ENCODE results near the gene MC1R.

Gene MC1R

GRCh38 chr16:89905511-89906139 is 13.0 kb upstream of the MC1R start:
- no peak overlapping the region for H3K4me3 ChIP-seq
- TF ChIP-seq CTCF (IDR thresholded peaks at IDR 0.05): no peak
- no peak for DNase-seq (ENCODE audit: low spot score)
- H3K27ac ChIP-seq: no peak overlapping the region

- Histone ChIP-seq H3K27ac (no peak overlapping the region), H3K4me3 (no peak overlapping the region)
- no peak for TF ChIP-seq CTCF (IDR thresholded peaks at IDR 0.05)
- DNase-seq (ENCODE audit: low spot score): no peak
Observed at GRCh38 chr16:89906140-89907025, 12.3 kb upstream of the MC1R start.

- Histone ChIP-seq H3K27ac (no peak overlapping the region), H3K4me3 (no peak overlapping the region)
- TF ChIP-seq CTCF (IDR thresholded peaks at IDR 0.05): no peak
- no peak for DNase-seq (ENCODE audit: low spot score)
Observed at GRCh38 chr16:89907055-89907814, 11.4 kb upstream of the MC1R start.

DNA sequence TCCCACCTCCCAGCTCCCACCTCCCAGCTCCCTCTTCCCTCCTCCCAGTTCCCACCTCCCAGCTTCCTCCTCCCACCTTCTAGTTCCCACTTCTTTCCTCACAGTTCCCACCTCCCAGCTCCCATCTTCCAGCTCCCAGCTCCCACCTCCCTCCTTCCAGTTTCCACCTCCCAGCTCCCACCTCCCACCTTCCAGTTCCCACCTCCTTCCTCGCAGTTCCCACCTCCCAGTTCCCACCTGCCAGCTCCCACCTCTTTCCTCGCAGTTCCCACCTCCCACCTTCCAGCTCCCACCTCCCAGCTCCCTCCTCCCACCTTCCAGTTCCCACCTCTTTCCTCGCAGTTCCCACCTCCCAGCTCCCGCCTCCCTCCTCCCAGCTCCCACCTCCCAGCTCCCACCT is 10.4 kb upstream of the MC1R start:
- TF ChIP-seq CTCF (IDR thresholded peaks at IDR 0.05): no peak
- no peak overlapping the region for H3K4me3 ChIP-seq

DNA sequence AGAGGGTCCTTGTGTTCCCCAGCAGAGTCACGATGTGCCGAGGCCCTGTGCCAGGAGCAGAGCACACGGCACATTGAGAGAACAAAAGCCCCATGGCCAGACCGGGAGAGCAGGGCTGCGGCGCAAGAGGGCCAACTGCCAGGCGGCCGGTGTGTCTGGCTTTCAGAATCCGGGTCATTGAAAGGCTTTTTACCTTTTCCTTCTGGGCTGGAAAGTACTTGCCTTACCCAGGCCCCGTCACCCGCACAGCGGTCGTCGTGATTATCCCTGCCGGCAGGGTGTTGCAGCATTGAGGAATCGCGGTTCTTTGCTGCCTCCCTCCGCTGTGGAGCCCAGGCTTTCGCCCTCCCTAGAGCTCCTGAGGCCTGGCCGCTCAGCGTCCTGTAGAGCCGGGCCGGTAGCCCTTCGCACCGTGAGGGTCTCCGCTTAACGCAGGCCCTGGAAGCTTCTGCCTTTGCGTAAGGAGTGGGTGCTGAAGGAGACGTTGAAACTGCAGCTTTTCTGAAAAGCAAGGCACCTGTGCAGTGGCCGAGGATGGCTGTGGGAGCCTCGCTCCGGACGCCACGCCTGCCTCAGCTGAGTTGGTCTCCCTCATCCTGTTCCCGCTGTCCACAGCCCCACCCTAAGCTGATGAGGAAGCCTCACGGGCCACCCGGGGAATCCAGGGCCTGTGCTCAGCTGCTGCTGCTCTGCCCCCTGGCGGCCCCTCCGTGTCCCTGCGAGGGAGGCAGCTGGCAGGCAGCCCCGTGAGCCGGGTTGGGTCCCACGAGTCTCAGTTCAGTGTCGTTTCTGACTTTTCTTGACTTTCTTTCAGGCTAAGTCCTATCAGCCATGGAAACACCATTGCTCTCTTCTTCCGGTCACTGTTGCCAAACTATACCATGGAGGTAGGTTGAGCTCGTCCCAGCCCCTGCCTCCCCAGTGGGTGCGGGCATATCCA is 8.6 kb upstream of the MC1R start:
- Histone ChIP-seq H3K27ac (peak overlapping the region in 1 of 2 donors; percentile 25), H3K4me3 (no peak overlapping the region)
- no peak for DNase-seq (ENCODE audit: low spot score)
- TF ChIP-seq CTCF (IDR thresholded peaks at IDR 0.05): peak; percentile 62

More for the DNA sequence above, 10.4 kb upstream of the MC1R start:
- no peak overlapping the region for H3K27ac ChIP-seq
- DNase-seq (ENCODE audit: low spot score): no peak

DNA sequence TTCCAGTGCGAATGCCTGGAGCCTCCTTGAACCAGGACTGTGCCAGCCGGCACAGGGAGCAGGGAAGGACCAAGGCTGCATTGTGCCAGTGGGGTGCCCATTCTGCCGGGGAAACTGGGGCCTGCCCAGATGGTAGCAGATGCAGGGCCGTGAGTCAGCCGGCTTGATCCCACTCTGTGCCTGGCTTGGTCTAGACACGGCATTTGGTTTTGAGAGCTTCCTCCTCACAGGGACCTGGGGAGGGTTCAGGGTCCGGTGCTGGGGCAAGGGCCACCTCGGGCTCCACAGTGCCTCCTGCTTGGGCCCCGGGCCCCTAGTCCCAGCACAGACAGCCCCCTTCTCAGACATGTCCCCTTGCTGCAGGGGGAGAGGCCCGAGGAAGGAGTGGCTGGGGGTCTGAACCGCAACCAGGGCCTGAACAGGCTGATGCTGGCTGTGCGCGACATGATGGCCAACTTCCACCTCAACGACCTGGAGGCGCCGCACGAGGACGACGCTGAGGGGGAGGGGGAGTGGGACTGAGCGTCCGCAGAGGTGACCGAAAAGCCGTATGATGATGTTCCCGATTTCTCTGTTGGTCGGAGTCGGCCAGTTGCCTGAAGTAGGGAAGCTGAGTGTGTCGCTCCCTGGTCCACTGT is 7.8 kb upstream of the MC1R start:
- TF ChIP-seq CTCF (IDR thresholded peaks at IDR 0.05): no peak
- Histone ChIP-seq H3K27ac (peak overlapping the region in 1 of 2 donors; percentile 25), H3K4me3 (no peak overlapping the region)
- no peak for DNase-seq (ENCODE audit: low spot score)

Measured in coronary artery (tissue), 2 donors.